Cortex of kidney (tissue), 1 donor: ENCODE results near the gene UTP3.
"Not testable (repeated sequence)": the region's sequence is repeated elsewhere in the genome, so short reads cannot be mapped to it uniquely, and the experiment has no call there.

Experiments used
- DNase-seq: peaks from one replicate; lab custom pipeline; 2025; lab: John Stamatoyannopoulos, UW

UTP3 gene

GRCh38 chr4:70687392-70687791 lies 940 bp upstream of the UTP3 start:
- no peak for DNase-seq

GRCh38 chr4:70688795-70689231 lies 481 bp downstream of the UTP3 start:
- no peak for DNase-seq

GRCh38 chr4:70691661-70692060 lies 3.3 kb downstream of the UTP3 start:
- no peak for DNase-seq

- not testable (repeated sequence) for DNase-seq
Measured at GRCh38 chr4:70694633-70695032, 6.3 kb downstream of the UTP3 start.

- DNase-seq = not testable (repeated sequence)
Measured at GRCh38 chr4:70698435-70698834, 10.1 kb downstream of the UTP3 start.

GRCh38 chr4:70700712-70701111 lies 12.4 kb downstream of the UTP3 start:
- no peak for DNase-seq

- DNase-seq = no peak
Measured at GRCh38 chr4:70701271-70701670, 12.9 kb downstream of the UTP3 start.

- DNase-seq = not testable (repeated sequence)
Measured at GRCh38 chr4:70702592-70702991, 14.3 kb downstream of the UTP3 start.

- no peak for DNase-seq
Measured at GRCh38 chr4:70703619-70704214, 15.4 kb downstream of the UTP3 start.

- peak; percentile 17 for DNase-seq
Measured at GRCh38 chr4:70704215-70704930, 16.0 kb downstream of the UTP3 start.

- no peak for DNase-seq
Measured at GRCh38 chr4:70704931-70705182, 16.5 kb downstream of the UTP3 start.

GRCh38 chr4:70705183-70706043 lies 17.1 kb downstream of the UTP3 start:
- DNase-seq = peak; percentile 28

- DNase-seq = no peak
Measured at GRCh38 chr4:70706044-70706461, 17.7 kb downstream of the UTP3 start.

- no peak for DNase-seq
Measured at GRCh38 chr4:70706516-70706915, 18.2 kb downstream of the UTP3 start.

GRCh38 chr4:70709611-70710205 lies 21.4 kb downstream of the UTP3 start:
- DNase-seq = no peak

GRCh38 chr4:70711599-70711998 lies 23.3 kb downstream of the UTP3 start:
- DNase-seq = no peak

GRCh38 chr4:70712150-70712549 lies 23.8 kb downstream of the UTP3 start:
- no peak for DNase-seq

- DNase-seq = no peak
Measured at GRCh38 chr4:70712604-70713452, 24.5 kb downstream of the UTP3 start.

- no peak for DNase-seq
Measured at GRCh38 chr4:70713453-70714078, 25.2 kb downstream of the UTP3 start.

- DNase-seq = no peak
Measured at GRCh38 chr4:70714079-70714887, 26.0 kb downstream of the UTP3 start.
